ENCODE measurements around the gene SCN1A.
"Not testable (repeated sequence)": the region's sequence is repeated elsewhere in the genome, so short reads cannot be mapped to it uniquely, and the experiment has no call there.

SCN1A gene

DNA sequence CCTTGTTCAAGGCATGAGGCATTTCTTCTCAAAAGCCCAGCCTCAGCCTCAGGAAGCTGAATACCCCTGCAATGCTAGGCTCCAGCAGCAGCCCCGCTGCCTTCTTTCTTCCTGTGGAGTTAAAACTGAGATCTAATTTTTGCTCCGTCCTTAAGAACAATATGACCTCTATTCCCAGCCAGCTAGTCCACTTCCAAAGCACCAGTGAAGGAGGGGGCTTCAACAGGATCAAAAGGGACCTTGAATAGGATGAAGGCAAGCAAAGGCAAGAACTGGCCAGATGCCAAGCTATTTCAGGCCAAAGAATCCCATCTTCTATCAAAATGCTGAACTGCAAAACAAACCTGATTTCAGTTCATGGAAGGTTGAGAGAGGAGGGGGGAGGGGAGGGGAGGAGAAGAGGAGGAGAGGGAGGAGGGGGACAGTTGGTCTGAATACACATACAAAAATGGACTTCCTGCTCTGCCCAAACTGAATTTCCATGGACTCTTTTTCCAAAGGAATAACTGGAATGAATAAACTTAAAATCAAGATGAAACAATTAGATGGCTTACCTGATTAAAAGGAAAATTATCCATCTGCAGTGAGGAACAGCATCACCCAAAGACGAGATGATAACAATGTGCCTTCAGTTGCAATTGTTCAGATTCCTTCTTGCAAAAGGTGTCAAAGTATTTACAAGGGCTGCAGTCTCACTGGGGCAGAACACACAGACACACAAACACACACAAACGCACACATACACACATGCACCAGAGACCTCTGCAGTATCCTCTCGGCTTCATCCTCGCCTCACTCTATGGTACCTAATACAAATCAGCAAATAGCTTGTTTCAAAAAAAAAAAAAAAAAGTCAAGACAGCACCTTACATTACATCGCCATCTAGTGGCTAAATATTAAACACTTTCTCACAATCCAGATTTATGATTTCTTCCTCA, at the start of gene SCN1A:
Gene SCN1A (minus strand): TSS at position 804 of the 939 bp plus-strand sequence. CDS start 54,399 bp downstream, outside the sequence.
- DNase-seq (ENCODE audit: low read depth): no peak

DNA sequence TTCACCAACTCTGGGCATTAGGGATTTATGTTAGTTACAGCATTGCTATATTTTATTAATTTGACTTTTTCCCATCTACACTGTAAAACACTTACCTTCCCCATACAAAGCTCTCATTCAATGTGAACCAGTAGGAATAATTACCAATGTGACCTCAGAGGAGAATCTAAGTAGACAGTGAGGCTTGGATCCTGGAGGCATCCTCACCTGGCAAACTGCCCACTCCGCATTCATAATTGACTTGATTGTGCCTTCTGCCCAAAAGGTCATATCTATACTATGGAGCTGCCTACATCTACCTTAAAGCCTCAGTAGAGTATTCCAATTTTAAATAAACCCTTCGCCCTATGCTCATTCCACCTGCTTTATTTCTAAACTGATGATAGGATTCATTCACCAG, 45.4 kb upstream of the SCN1A start:
- DNase-seq (ENCODE audit: low read depth): no peak

DNA sequence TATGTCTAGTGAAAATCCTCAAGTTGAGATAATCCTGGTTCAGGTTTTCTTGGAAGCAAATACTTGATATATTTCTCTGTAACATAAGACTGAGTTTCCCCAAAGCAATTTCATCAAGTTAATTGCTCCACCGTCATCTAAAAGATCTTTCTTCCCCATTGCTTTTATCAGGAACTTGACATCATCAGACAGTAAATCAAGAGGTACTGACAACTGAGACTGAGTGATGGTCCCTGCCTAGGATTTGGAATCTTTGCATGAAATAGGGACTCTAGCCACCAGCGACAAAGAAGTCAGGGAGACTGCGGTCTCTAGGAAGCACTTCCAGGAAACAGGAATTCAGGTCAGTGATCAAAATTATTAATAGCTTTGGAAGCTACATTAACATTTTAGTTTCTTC, 43.4 kb upstream of the SCN1A start:
- no peak for DNase-seq (ENCODE audit: low read depth)

DNA sequence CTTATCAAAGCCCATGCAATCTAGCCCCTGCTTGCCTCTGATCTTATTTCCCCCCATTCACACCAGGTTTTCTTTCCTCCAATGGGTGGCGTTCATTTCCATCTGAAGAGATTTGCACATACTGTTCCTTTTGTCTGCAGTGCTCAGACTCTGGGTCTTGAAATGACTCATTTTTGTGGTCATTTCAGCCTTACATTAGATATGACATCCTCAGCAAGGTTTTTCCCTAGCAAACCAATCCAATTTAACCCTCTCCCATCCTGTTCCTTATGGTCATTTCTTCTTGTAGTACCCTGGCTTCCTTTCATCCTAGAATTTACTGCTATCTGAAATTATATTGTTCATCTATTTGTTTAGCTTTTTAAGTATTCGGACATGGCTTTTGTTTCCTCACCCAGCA, 42.5 kb upstream of the SCN1A start:
- DNase-seq (ENCODE audit: low read depth): no peak

DNA sequence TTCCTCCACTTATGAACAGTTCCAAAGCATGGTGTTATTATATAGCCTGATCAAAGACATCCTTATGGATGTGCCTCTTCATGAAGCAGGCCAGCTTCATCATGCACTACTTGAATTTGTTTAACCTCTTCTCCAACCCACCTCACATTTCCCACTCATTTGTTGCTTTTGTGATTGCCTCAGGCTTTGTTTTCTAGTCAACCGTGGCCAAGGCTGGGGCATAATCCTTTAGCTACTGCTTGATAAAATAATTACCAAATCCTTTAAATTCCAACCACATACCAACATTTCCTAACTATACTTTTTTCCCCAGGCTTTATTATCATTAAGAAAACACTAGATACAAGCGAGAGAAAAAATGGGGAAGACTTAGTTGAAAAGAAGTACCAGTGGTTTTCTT, 39.6 kb upstream of the SCN1A start:
- DNase-seq (ENCODE audit: low read depth): no peak

DNA sequence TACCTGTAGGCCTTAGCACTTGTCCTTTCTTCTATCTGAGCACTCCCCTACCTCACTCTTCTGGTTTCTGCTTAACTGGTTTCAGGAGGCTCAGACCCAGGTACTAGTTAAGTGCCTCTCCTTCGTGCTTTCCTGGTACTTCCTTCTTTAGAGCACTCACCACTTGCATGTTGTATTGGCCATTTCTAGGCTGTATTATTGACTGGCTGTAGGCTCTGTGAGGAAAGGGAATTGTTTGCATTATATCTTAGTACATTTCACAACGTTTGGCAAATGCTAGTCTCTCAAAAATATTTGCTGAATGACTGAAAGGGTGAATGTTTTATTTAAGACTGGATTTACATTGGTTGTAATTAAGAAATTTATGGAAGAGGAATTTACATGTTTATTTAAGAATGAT, 36.0 kb upstream of the SCN1A start:
- DNase-seq (ENCODE audit: low read depth): no peak

DNA sequence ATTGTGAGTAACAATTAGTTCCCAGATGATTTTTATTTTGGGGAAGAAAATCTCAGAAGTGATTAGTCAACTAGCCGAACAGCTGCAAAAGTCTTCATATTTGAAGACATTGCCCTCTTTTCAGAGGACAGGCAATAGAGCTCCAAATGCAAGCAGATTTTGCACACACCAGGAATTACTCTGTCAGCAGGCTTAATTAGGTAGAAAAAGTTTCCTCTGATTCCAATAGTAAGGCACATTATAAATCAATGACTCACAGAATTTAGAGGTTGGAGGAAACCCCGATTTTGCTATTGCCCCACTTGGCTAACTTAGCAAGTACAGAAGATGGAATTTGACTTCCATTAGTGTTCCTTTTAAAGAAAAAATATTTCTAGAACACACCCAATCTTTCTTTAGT, 30.7 kb upstream of the SCN1A start:
- no peak for DNase-seq (ENCODE audit: low read depth)

DNA sequence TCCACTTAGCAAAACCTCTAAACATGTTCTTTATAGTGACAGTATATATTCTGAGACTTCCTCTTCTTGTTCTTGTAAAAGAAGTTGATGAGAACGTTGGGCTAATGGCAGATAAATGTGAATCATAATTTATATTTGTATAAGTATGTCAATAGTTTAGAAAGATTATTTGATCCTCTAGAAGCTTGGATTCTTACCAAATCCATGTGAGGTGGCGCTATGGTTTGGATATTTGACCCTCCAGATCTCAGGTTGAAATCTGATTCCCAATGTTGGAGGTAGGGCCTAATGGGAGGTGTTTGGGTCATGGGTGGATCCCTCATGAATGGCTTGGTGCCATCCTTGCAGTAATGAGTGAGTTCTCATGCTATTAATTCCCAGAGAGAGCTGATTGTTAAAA, 29.8 kb upstream of the SCN1A start:
- DNase-seq (ENCODE audit: low read depth): no peak

DNA sequence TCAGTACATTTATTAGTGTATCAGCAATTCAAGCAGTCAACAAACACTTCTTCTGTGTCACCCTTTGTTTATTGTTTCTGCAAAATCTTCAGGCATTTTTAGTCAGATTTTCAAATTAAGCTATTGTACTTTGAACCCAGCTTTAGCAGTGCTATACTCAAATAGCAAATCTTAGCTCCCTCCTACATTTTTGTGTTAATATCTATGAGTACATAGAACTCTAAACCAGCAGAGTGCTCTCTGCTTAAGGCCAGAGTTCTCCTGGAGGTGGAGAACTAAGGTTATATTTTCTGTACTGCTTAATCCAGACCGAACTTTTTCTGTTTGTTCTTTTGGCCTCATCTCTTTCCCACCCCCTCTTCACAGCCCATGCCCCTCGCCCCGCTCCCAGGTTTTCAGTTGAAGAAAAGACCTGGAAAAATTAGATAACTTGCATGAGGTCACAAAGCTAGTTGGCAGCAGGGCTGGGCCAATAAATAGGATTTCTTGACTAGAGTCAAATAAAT, 29.2 kb upstream of the SCN1A start:
- DNase-seq (ENCODE audit: low read depth): no peak

DNA sequence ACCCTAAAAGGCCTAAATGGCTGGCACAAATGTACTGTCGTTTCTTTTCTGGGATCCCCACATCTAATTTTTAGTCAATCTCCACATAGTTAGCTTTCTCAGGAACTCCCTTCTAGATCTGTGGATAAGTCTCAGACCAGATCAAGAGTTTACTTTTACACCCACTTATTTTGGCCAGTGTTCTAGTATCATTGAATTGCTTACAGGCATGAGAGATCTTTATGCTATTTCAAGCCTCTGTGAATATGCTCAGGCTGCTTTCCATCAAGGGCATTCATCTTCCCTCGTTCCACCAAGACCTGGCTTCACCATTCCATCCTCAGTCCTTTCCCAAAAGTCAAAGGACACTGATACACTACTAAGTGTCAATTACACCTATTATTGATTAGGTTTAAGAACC, 27.8 kb upstream of the SCN1A start:
- DNase-seq (ENCODE audit: low read depth): no peak

DNA sequence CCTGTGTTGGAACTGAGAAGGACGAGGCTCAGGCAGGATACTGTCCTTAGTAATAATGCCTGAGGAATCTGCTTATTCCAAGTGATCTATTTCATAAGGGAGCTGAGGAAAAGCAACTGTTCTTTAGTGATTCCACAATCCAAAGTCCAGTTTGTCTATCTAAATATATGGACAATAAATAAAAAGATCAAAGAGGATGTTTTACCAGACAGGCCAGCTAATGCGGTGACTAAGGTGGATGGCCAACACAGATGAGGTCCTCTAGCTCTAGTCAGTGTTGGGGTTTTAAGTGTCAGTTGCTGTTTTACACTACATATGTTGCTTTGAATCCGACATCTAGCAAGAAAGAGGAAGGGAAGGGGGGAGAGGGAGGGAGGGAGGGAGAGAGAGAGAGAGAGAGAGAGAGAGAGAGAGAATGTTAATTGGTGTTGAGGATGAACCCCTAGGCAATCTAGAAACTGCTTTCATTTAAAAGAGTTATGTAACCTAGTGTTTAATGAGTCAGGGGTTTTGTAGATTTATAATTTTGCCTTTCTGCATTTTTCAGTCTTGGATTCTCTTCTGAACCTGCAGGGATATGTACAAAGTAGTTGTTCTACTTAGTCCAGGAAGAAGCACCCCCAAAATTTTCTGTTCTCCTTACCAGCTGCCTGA, 27.0 kb upstream of the SCN1A start:
- DNase-seq (ENCODE audit: low read depth): no peak

DNA sequence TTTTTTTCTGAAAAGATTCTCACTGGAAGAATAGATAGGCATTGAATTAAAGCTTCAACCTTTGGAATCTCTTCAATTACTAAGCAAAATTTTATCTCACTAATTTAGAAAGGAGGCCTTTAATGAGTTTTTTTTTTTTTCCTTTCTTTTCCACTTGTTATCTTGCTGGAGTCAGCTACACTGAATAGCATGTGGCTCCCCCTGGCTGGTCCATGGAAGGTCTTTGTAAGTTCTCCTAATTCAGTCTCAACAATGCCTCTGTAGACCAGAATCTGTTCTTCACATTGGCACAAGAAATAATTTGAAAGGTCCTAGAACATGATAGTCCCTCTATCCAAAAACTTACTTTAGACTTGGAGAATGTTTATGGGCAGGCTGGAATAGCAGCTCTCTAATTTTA, 24.2 kb upstream of the SCN1A start:
- no peak for DNase-seq (ENCODE audit: low read depth)

DNA sequence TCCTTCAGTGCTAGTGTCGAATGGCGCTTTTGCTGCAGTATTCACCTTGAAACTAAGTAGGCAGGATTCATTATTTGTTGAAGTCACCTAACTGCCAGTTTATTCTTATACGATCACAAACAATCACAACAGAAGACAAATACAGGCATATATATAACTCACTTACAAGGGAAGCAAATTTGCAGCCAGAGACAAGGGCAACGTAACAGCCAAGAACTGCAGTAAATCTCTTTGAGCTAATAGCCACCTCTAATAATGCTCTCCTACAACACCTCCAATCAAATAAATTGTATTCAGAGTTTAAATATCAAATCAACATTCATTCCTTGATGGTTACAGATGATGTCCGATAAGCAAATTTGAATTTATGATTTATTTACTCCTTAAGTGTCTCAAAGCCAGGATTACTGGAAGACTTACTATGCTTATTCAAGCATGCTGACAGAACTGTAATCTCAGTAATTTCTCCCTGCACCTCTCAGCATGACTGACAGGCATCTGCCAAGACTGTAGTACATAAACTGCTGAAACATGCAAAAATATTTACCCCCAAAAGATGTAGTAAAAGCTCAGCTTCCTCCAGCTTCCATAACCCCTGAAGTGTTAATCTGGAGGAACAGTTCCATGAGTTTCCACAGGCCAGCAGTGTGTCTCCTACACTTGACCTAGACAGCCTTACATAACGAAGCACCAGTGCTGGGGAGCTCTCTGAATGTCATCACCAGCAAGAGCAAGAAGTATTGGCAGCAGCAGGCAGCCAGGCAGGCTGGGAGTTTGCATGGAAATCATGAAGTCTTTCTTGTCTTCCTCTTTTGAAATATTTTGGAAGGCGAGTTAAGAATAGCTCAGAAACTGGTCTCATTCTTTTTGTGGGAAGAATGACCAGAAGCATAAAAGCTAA, 20.9 kb upstream of the SCN1A start:
- DNase-seq (ENCODE audit: low read depth): no peak

DNA sequence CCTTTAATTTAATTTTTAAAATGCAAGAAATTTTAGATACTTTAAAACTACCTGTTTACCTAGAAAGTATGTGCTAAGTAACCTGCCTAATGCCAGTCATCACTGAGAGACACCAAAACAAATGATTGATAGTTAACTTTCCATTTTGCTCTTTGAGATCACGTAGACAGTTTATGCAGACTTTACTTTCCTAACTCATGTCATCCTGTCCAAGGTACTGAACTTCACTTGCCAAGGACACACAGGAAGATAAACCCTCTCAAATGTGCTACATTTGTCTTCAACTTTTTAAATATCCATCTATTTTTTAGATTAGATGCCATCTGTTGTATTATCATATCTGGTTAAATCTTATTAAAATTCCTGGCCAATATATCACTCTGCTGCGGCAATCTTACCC, 20.1 kb upstream of the SCN1A start:
- no peak for DNase-seq (ENCODE audit: low read depth)

DNA sequence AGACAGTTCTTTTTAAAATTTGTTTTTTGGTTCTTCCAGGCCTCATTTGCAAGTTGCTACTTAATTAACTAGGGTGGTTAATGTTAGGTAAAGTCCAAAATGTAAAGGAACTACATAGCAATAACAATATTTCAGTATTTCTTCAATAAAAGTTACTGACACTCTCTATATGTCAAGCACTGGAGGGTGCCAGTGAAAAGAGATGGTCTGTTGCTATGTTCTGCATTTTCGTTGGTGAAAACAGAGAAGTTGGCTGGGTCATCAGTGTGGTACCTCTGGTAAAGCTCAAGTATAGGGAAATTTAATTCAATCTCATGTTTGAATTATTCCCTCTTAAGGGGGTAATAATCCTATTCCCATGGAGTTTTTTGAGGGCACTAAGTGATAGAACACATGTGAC, 16.3 kb upstream of the SCN1A start:
- no peak for DNase-seq (ENCODE audit: low read depth)

DNA sequence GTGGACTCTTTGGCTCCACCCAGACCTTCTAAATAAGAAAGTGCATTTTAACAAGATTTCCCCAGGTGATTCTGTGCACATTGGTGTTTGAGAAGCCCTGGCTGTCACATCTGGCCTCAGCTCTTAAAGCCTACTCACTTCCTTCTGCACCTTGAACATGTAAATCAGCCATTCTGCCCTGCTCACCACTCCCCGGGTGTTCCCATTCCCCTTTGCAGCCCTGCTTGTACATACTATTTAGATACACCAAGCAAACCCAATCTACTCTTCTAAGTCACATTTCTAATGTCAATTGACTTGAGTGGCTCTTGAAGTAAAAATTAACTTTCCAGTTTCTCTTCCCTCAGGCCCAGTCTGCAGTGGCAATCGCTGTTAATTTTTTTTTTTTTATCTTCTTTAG, 13.1 kb upstream of the SCN1A start:
- no peak for DNase-seq (ENCODE audit: low read depth)

DNA sequence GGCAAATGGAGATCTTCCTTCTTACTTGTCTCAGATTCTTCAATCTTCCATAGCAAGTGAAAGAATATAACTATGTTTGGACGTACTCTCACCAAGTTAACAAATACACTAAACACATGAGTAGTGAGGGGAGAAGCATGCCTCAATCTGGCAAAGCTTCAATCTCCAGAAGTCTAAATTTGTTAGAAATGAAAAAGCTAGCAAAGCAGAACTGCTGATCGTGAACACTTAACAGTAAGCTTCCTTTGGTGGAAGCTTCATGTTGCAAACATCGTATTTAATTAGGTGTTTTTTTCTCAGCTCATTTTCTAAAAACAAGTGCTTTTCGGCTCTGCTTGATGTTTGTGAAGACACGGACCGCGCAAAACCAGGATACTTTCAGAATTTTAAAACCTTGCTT, 12.7 kb upstream of the SCN1A start:
- no peak for DNase-seq (ENCODE audit: low read depth)

DNA sequence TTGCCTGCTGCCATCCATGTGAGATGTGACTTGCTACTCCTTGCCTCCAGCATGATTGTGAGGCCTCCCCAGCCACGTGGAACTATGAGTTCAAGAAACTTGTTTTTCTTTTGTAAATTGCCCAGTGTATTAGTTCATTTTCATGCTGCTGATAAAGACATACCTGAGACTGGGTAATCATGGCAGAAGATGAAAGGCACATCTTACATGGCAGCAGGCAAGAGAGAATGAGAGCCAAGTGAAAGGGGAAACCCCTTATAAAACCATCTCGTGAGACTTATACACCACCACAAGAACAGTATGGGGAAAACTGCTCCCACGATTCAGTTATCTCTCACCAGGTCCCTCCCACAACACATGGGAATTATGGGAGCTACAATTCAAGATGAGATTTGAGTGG, 11.7 kb upstream of the SCN1A start:
- not testable (repeated sequence) for DNase-seq (ENCODE audit: low read depth)

DNA sequence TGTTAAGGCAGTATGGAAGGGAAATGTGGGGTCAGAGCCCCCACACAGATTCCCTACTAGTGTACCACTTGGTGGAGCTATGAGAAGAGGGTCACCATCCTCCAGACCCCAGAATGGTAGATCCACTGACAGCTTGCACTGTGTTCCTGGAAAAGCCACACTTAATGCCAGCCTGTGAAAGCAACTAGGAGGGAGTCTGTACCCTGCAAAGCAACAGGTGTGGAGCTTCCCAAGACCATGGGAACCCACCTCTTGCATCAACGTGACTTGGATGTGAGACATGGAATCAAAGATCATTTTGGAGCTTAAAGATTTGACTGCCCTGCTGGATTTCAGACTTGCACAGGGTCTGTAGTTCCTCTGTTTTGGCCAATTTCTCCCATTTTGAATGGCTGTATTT, 10.8 kb upstream of the SCN1A start:
- DNase-seq (ENCODE audit: low read depth): no peak

DNA sequence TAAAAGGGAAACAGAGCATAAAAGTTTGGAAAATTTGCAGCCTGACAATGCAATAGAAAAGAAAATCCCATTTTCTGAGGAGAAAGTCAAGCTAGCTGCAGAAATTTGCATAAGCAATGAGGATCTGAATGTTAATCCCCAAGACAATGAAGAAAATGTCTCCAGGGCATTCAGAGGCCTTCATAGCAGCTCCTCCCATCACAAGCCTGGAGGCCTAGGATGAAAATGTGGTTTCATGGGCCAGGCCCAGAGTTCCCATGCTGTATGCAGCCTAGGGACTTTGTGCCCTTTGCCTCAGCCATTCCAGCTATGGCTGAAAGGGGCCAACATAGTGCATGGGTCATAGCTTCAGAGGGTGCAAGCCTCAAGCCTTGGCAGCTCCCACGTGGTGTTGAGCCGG, 10.3 kb upstream of the SCN1A start:
- DNase-seq (ENCODE audit: low read depth): no peak

DNA sequence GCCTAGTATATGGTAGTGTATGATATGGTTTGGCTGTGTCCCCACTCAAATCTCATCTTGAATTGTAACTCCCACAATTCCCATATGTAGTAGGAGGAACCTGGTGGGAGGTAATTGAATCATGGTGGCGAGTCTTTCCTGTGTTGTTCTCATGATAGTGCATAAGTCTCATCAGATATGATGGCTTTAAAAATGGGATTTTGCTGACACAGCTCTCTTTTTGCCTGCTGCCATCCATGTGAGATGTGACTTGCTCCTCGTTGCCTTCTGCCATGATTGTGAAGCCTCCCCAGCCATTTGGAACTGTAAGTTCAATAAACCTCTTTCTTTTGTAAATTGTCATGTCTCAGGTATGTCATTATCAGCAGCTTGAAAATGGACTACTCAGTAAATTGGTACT, 9.5 kb upstream of the SCN1A start:
- DNase-seq (ENCODE audit: low read depth): no peak

DNA sequence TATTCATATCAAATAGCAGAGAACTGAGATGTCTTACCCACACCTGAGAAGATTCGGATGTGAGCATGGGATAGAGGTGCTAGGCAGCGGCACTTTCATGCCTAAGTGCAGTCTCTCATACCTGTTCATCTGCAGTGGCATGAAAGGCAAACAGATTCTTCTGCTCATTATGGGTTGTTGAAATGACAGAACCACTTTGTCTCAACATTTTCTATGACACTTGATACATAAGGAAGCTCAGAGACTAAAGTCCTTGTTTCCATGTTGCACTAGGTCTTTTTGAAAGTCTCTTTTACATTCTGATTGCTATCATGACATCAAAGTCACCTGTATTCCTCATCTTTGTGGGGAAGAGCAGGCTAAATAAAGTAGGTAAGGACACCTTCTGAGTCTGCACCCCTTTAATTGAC, 8.0 kb upstream of the SCN1A start:
- no peak for DNase-seq (ENCODE audit: low read depth)

Data from stimulated activated CD8-positive, alpha-beta memory T cell treated with anti-CD3 and anti-CD28 coated beads, Interleukin-15, amount 100 ng/mL, for 24 hours (primary cell).